HUES48 (cell line): ENCODE measurements around the gene ARID4B.
"Not testable (repeated sequence)": the region's sequence is repeated elsewhere in the genome, so short reads cannot be mapped to it uniquely, and the experiment has no call there.

ENCODE experiments used
- H3K27ac ChIP-seq: one replicate; pipeline ENCODE4 v1.7.0; 2013; ENCODE audit warnings: low read depth, low read length, inconsistent platforms
- H3K27me3 ChIP-seq: 2 replicates; pipeline ENCODE4 v1.6.1; 2013; ENCODE audit warnings: mild to moderate bottlenecking, low read length; ENCODE audit not compliant: control insufficient read depth, insufficient read depth
- H3K36me3 ChIP-seq: 2 replicates; pipeline ENCODE4 v1.6.1; 2013; ENCODE audit warnings: low read length; ENCODE audit not compliant: control insufficient read depth, insufficient read depth
- H3K4me1 ChIP-seq: 2 replicates; pipeline ENCODE4 v1.6.1; 2013; ENCODE audit warnings: mild to moderate bottlenecking, low read length; ENCODE audit not compliant: control insufficient read depth, insufficient read depth
- H3K4me3 ChIP-seq: 2 replicates; pipeline ENCODE4 v1.5.1; 2013; ENCODE audit warnings: mild to moderate bottlenecking, low read depth, low read length
- H3K9ac ChIP-seq: 2 replicates; pipeline ENCODE4 v1.6.1; 2013; ENCODE audit warnings: mild to moderate bottlenecking, low read depth, low read length, moderate library complexity
- H3K9me3 ChIP-seq: 2 replicates; pipeline ENCODE4 v1.6.1; 2013; ENCODE audit warnings: low read length; ENCODE audit not compliant: control insufficient read depth, insufficient read depth

The ARID4B gene

GRCh38 chr1:235293322-235293942 is 34.5 kb downstream of the ARID4B start:
- Histone ChIP-seq H3K4me1 (peaks cover 17% of the 10 kb centered on the region; the same call in 1 of the 2 replicates), H3K4me3 (no peak overlapping the region), H3K9me3 (0 out of 2 replicates have a peak, but pooled peaks cover 4% of the 10 kb centered on the region), H3K27ac (no peak overlapping the region), H3K9ac (no peak overlapping the region), H3K36me3 (no peaks in the 10 kb centered on the region), H3K27me3 (no peaks in the 10 kb centered on the region)

GRCh38 chr1:235292790-235293189 is 35.2 kb downstream of the ARID4B start:
- Histone ChIP-seq H3K36me3 (no peaks in the 10 kb centered on the region), H3K4me3 (no peak overlapping the region), H3K27ac (no peak overlapping the region), H3K4me1 (peaks cover 17% of the 10 kb centered on the region), H3K9ac (no peak overlapping the region), H3K27me3 (no peaks in the 10 kb centered on the region), H3K9me3 (0 out of 2 replicates have a peak, but pooled peaks cover 4% of the 10 kb centered on the region)

GRCh38 chr1:235291599-235292091 is 36.3 kb downstream of the ARID4B start:
- Histone ChIP-seq H3K4me1 (peaks cover 27% of the 10 kb centered on the region), H3K27ac (no peak overlapping the region), H3K9ac (no peak overlapping the region), H3K27me3 (no peaks in the 10 kb centered on the region), H3K9me3 (no peaks in the 10 kb centered on the region), H3K4me3 (no peak overlapping the region), H3K36me3 (no peaks in the 10 kb centered on the region)

- Histone ChIP-seq H3K4me3 (no peak overlapping the region), H3K9me3 (no peaks in the 10 kb centered on the region), H3K27me3 (no peaks in the 10 kb centered on the region), H3K27ac (no peak overlapping the region), H3K9ac (no peak overlapping the region), H3K4me1 (peaks cover 33% of the 10 kb centered on the region), H3K36me3 (no peaks in the 10 kb centered on the region)
Measured at GRCh38 chr1:235290740-235291502, 37.1 kb downstream of the ARID4B start.

- Histone ChIP-seq H3K9ac (no peak overlapping the region), H3K27me3 (no peaks in the 10 kb centered on the region), H3K27ac (no peak overlapping the region), H3K9me3 (no peaks in the 10 kb centered on the region), H3K4me3 (no peak overlapping the region), H3K4me1 (peaks cover 36% of the 10 kb centered on the region), H3K36me3 (no peaks in the 10 kb centered on the region)
Measured at GRCh38 chr1:235289859-235290739, 37.9 kb downstream of the ARID4B start.

- peak overlapping the region; percentile 49 for H3K27ac ChIP-seq
- no peaks in the 10 kb centered on the region for H3K36me3 ChIP-seq
- H3K27me3 ChIP-seq = no peaks in the 10 kb centered on the region
- no peak overlapping the region for H3K9ac ChIP-seq
- H3K4me1 ChIP-seq = peaks cover 24% of the 10 kb centered on the region
- H3K9me3 ChIP-seq = no peaks in the 10 kb centered on the region
- no peak overlapping the region for H3K4me3 ChIP-seq
Measured at GRCh38 chr1:235287208-235287882, 40.6 kb downstream of the ARID4B start.

GRCh38 chr1:235286667-235287066 is 41.3 kb downstream of the ARID4B start:
- Histone ChIP-seq H3K9me3 (no peaks in the 10 kb centered on the region), H3K4me1 (peaks cover 27% of the 10 kb centered on the region), H3K36me3 (no peaks in the 10 kb centered on the region), H3K4me3 (no peak overlapping the region), H3K27ac (no peak overlapping the region), H3K27me3 (no peaks in the 10 kb centered on the region), H3K9ac (no peak overlapping the region)

- H3K27ac ChIP-seq = no peak overlapping the region
- H3K9me3 ChIP-seq = no peaks in the 10 kb centered on the region
- no peak overlapping the region for H3K4me3 ChIP-seq
- H3K36me3 ChIP-seq = no peaks in the 10 kb centered on the region
- H3K9ac ChIP-seq = no peak overlapping the region
- no peaks in the 10 kb centered on the region for H3K27me3 ChIP-seq
- peaks cover 45% of the 10 kb centered on the region for H3K4me1 ChIP-seq
Measured at GRCh38 chr1:235284231-235284769, 43.7 kb downstream of the ARID4B start.

GRCh38 chr1:235283636-235284035 is 44.3 kb downstream of the ARID4B start:
- H3K9me3 ChIP-seq, H3K4me3 ChIP-seq, H3K27ac ChIP-seq, H3K27me3 ChIP-seq, H3K9ac ChIP-seq, H3K36me3 ChIP-seq: not testable (repeated sequence)
- H3K4me1 ChIP-seq = peaks cover 52% of the 10 kb centered on the region

GRCh38 chr1:235280467-235280866 is 47.5 kb downstream of the ARID4B start:
- Histone ChIP-seq H3K4me3 (no peak overlapping the region), H3K4me1 (peaks cover 36% of the 10 kb centered on the region), H3K9ac (no peak overlapping the region), H3K27ac (no peak overlapping the region), H3K36me3 (no peaks in the 10 kb centered on the region), H3K27me3 (no peaks in the 10 kb centered on the region), H3K9me3 (no peaks in the 10 kb centered on the region)
